Measurements from ENCODE around the gene CFHR5.

The CFHR5 gene

DNA sequence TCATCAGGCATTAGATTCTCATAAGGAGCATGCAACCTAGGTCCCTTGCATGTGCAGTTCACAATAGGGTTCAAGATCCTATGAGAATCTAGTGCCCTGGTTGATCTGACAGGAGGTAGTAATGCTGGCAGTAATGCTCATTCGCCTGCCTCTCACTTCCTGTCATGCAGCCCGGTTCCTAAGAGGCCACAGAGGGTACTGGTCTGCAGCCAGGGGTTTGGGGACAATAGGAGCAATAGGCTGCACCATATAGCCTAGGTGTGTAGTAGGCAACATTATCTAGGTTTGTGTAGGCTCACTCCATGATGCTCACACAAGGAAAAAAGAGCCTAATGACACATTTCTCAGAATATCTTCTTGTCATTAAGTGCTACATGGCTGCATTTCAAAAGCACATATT lies 25.8 kb downstream of the CFHR5 start:
- no peaks in the 10 kb centered on the region for H3K27me3 ChIP-seq (ENCODE audit: insufficient read depth, poor library complexity, severe bottlenecking)
- no peaks in the 10 kb centered on the region for H3K4me1 ChIP-seq (ENCODE audit: insufficient read depth, poor library complexity, severe bottlenecking)
- TF ChIP-seq, protein P1, sequence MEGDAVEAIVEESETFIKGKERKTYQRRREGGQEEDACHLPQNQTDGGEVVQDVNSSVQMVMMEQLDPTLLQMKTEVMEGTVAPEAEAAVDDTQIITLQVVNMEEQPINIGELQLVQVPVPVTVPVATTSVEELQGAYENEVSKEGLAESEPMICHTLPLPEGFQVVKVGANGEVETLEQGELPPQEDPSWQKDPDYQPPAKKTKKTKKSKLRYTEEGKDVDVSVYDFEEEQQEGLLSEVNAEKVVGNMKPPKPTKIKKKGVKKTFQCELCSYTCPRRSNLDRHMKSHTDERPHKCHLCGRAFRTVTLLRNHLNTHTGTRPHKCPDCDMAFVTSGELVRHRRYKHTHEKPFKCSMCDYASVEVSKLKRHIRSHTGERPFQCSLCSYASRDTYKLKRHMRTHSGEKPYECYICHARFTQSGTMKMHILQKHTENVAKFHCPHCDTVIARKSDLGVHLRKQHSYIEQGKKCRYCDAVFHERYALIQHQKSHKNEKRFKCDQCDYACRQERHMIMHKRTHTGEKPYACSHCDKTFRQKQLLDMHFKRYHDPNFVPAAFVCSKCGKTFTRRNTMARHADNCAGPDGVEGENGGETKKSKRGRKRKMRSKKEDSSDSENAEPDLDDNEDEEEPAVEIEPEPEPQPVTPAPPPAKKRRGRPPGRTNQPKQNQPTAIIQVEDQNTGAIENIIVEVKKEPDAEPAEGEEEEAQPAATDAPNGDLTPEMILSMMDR (IDR thresholded peaks at IDR 0.05; ENCODE audit: poor library complexity, severe bottlenecking) = no peak
- no peaks in the 10 kb centered on the region for H3K9me3 ChIP-seq (ENCODE audit: severe bottlenecking)
- no peak for DNase-seq (ENCODE audit: low spot score)
- H3K36me3 ChIP-seq (ENCODE audit: low read depth) = no peaks in the 10 kb centered on the region
- H3K4me3 ChIP-seq (ENCODE audit: severe bottlenecking) = no peak overlapping the region
- no peak for ATAC-seq (ENCODE audit: low read depth)
- no peak overlapping the region for H3K27ac ChIP-seq (ENCODE audit: poor library complexity, severe bottlenecking)

GRCh38 chr1:197008861-197009260 lies 31.5 kb downstream of the CFHR5 start:
- ATAC-seq (ENCODE audit: low read depth) (no peak), DNase-seq (ENCODE audit: low spot score) (no peak)
- Histone ChIP-seq H3K27me3 (ENCODE audit: insufficient read depth, poor library complexity, severe bottlenecking) (no peaks in the 10 kb centered on the region), H3K27ac (ENCODE audit: poor library complexity, severe bottlenecking) (no peak overlapping the region), H3K36me3 (ENCODE audit: low read depth) (no peaks in the 10 kb centered on the region), H3K9me3 (ENCODE audit: severe bottlenecking) (no peaks in the 10 kb centered on the region), H3K4me3 (ENCODE audit: severe bottlenecking) (no peak overlapping the region), H3K4me1 (ENCODE audit: insufficient read depth, poor library complexity, severe bottlenecking) (no peaks in the 10 kb centered on the region)
- TF ChIP-seq, protein P1 (IDR thresholded peaks at IDR 0.05; ENCODE audit: poor library complexity, severe bottlenecking) = no peak

DNA sequence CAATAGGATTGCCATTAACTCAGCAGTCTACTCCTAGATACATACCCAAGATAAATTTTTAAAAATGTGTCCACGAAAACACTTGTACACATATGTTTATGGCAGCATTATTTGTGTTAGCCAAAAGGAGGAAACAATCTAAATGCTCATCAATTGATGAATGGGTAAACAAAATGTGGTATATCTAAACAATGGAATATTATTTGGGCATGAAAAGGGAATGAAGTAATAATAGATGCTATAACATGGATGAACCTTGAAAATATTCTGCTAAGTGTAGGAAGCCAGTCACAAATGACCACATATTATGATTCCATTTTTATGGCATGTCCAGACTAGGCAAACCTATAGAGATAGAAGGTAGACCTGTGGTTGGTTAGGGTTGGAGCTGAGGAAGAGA lies 34.3 kb downstream of the CFHR5 start:
- Histone ChIP-seq H3K4me1 (ENCODE audit: insufficient read depth, poor library complexity, severe bottlenecking) (no peaks in the 10 kb centered on the region), H3K9me3 (ENCODE audit: severe bottlenecking) (no peaks in the 10 kb centered on the region), H3K4me3 (ENCODE audit: severe bottlenecking) (no peak overlapping the region), H3K27me3 (ENCODE audit: insufficient read depth, poor library complexity, severe bottlenecking) (no peaks in the 10 kb centered on the region), H3K36me3 (ENCODE audit: low read depth) (no peaks in the 10 kb centered on the region), H3K27ac (ENCODE audit: poor library complexity, severe bottlenecking) (no peak overlapping the region)
- DNase-seq (ENCODE audit: low spot score) (no peak), ATAC-seq (ENCODE audit: low read depth) (no peak)
- TF ChIP-seq, protein P1 (IDR thresholded peaks at IDR 0.05; ENCODE audit: poor library complexity, severe bottlenecking) = no peak

GRCh38 chr1:197013234-197013633 lies 35.9 kb downstream of the CFHR5 start:
- Histone ChIP-seq H3K9me3 (ENCODE audit: severe bottlenecking) (no peaks in the 10 kb centered on the region), H3K4me1 (ENCODE audit: insufficient read depth, poor library complexity, severe bottlenecking) (no peaks in the 10 kb centered on the region), H3K36me3 (ENCODE audit: low read depth) (no peaks in the 10 kb centered on the region), H3K4me3 (ENCODE audit: severe bottlenecking) (no peak overlapping the region), H3K27me3 (ENCODE audit: insufficient read depth, poor library complexity, severe bottlenecking) (no peaks in the 10 kb centered on the region), H3K27ac (ENCODE audit: poor library complexity, severe bottlenecking) (no peak overlapping the region)
- no peak for ATAC-seq (ENCODE audit: low read depth)
- no peak for DNase-seq (ENCODE audit: low spot score)
- TF ChIP-seq, protein P1 (IDR thresholded peaks at IDR 0.05; ENCODE audit: poor library complexity, severe bottlenecking) = no peak

GRCh38 chr1:197016751-197017150 lies 39.4 kb downstream of the CFHR5 start:
- H3K36me3 ChIP-seq (ENCODE audit: low read depth) = no peaks in the 10 kb centered on the region
- no peaks in the 10 kb centered on the region for H3K4me1 ChIP-seq (ENCODE audit: insufficient read depth, poor library complexity, severe bottlenecking)
- H3K9me3 ChIP-seq (ENCODE audit: severe bottlenecking) = no peaks in the 10 kb centered on the region
- H3K27ac ChIP-seq (ENCODE audit: poor library complexity, severe bottlenecking) = no peak overlapping the region
- H3K27me3 ChIP-seq (ENCODE audit: insufficient read depth, poor library complexity, severe bottlenecking) = no peaks in the 10 kb centered on the region
- ATAC-seq (ENCODE audit: low read depth) = no peak
- no peak for DNase-seq (ENCODE audit: low spot score)
- TF ChIP-seq, protein P1 (IDR thresholded peaks at IDR 0.05; ENCODE audit: poor library complexity, severe bottlenecking) = no peak
- no peak overlapping the region for H3K4me3 ChIP-seq (ENCODE audit: severe bottlenecking)

All from RWPE2 (cell line).